Measurements from ENCODE around the gene SVOP. TPM values are rescaled to one million over a fixed set of nuclear protein-coding genes. Genes with fewer than 3 reads are reported as not detected.
"Not testable (repeated sequence)": the region's sequence is repeated elsewhere in the genome, so short reads cannot be mapped to it uniquely, and the experiment has no call there.

SVOP gene
- total RNA-seq, 2 experiments from 2014 or later, result not detected

DNA sequence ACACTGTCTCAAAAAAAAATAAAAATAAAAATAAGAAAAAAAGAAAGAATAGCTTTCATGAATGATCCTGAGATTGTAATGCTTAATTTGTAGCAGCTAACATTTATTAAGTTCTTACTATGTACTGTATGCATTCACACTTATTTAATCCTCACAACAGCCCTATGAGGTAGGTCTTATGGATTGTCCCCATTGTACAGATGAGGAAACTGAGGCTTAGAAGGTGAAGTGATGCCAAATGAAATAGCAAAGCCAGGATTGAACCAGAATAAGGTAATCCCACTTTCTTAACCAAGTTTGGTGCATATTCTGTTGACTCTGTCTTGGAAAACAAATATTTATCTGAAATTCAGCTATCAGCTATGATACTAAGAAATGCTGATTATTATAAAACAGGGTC lies 33.7 kb upstream of the SVOP start:
- intact Hi-C loops (cut with micrococcal nuclease; ENCODE audit: unreplicated experiment), result no loop called here
- Histone ChIP-seq H3K4me1 (ENCODE audit: insufficient read depth, low read length, poor library complexity, severe bottlenecking) (peaks cover 54% of the 10 kb centered on the region), H3K36me3 (ENCODE audit: insufficient read depth, low read length) (peaks cover 38% of the 10 kb centered on the region), H3K9me2 (ENCODE audit: insufficient read depth, low read length) (no peaks in the 10 kb centered on the region), H3K27ac (ENCODE audit: low read depth, low read length, poor library complexity, severe bottlenecking) (peak overlapping the region; percentile 85), H3K9me3 (ENCODE audit: low read length) (no peaks in the 10 kb centered on the region), H4K20me1 (ENCODE audit: insufficient read depth, low read length) (no peaks in the 10 kb centered on the region), H2AFZ (ENCODE audit: low read length) (no peak overlapping the region), H3K4me3 (ENCODE audit: low read depth, low read length, poor library complexity, severe bottlenecking) (peak overlapping the region; percentile 81), H3K79me2 (ENCODE audit: insufficient read depth, low read depth, low read length) (peaks cover 44% of the 10 kb centered on the region), H3K4me2 (ENCODE audit: low read length) (peak overlapping the region; percentile 99)
- ChIA-PET CTCF (ENCODE audit: unreplicated experiment) (no interaction called here), POLR2A (interaction anchor here (0.6 to 1.8 kb wide), 10 partner anchors 9 to 1147 kb away, joined by 3 to 13 read pairs (median 4); partner anchors contain the start of gene ALKBH2)
- DNase-seq (ENCODE audit: low spot score), result no peak
- BruUV-seq (replicated peaks), result no TSS peak
- TF ChIP-seq EZH2phosphoT487 (IDR thresholded peaks at IDR 0.05; ENCODE audit: borderline replicate concordance, low read depth, low read length), result no peak
- TF ChIP-seq, protein P1, sequence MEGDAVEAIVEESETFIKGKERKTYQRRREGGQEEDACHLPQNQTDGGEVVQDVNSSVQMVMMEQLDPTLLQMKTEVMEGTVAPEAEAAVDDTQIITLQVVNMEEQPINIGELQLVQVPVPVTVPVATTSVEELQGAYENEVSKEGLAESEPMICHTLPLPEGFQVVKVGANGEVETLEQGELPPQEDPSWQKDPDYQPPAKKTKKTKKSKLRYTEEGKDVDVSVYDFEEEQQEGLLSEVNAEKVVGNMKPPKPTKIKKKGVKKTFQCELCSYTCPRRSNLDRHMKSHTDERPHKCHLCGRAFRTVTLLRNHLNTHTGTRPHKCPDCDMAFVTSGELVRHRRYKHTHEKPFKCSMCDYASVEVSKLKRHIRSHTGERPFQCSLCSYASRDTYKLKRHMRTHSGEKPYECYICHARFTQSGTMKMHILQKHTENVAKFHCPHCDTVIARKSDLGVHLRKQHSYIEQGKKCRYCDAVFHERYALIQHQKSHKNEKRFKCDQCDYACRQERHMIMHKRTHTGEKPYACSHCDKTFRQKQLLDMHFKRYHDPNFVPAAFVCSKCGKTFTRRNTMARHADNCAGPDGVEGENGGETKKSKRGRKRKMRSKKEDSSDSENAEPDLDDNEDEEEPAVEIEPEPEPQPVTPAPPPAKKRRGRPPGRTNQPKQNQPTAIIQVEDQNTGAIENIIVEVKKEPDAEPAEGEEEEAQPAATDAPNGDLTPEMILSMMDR (conservative IDR thresholded peaks at IDR 0.05; ENCODE audit: low read length), result no peak

GRCh38 chr12:109054124-109054513 lies 33.3 kb upstream of the SVOP start:
- POLR2A ChIA-PET, result interaction anchor here (0.6 to 1.8 kb wide), 10 partner anchors 9 to 1147 kb away, joined by 3 to 13 read pairs (median 4); partner anchors contain the start of gene ALKBH2
- peak overlapping the region; percentile 99 for H3K4me2 ChIP-seq (ENCODE audit: low read length)
- H3K4me1 ChIP-seq (ENCODE audit: insufficient read depth, low read length, poor library complexity, severe bottlenecking), result peaks cover 51% of the 10 kb centered on the region
- DNase-seq (ENCODE audit: low spot score); CTCF ChIA-PET (ENCODE audit: unreplicated experiment); H4K20me1 ChIP-seq (ENCODE audit: insufficient read depth, low read length); H3K9me3 ChIP-seq (ENCODE audit: low read length); intact Hi-C loops (cut with micrococcal nuclease; ENCODE audit: unreplicated experiment); BruUV-seq (replicated peaks); H3K9me2 ChIP-seq (ENCODE audit: insufficient read depth, low read length): not testable (repeated sequence)
- peaks cover 44% of the 10 kb centered on the region for H3K79me2 ChIP-seq (ENCODE audit: insufficient read depth, low read depth, low read length)
- H2AFZ ChIP-seq (ENCODE audit: low read length), result peak overlapping the region; percentile 45; the same call in 1 of the 2 replicates
- H3K27ac ChIP-seq (ENCODE audit: low read depth, low read length, poor library complexity, severe bottlenecking), result peak overlapping the region; percentile 85
- peaks cover 37% of the 10 kb centered on the region for H3K36me3 ChIP-seq (ENCODE audit: insufficient read depth, low read length)
- peak overlapping the region; percentile 81 for H3K4me3 ChIP-seq (ENCODE audit: low read depth, low read length, poor library complexity, severe bottlenecking)

DNA sequence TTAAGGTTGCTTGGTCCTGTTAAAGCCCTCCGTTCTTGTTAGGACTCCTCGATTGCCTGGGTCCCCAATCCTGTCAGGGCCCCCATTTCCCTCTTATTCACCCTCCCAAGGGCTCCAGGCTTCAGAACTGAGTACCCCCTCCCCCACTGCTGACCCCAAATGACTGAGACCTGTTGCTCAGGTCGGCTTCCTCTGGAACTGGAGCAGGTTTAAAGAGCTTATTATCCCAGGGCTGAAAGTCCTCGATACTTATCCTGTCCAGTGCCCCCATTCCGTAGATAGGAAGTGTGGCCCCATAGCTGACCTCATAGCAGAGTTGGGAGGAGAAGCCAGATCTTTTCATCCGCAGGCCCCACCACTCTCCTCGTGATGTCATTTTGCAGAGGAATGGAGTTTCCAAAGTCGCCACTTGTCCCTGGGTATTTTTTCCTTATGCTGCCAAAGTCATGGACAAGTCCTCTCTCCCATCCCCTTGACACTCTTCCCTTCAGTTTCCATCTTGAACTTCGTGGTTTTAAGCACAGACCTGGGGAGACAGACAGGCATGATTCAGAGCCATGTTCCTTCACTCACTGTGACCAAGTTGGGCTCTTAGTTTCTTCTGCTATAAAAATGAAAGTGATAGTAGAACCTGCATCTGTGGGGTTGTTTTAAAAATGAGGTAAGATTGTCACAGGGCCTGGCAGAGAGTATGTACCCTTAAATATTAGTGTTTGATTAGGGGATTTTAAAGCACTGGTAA lies 32.7 kb upstream of the SVOP start:
- Histone ChIP-seq H4K20me1 (ENCODE audit: insufficient read depth, low read length) (no peaks in the 10 kb centered on the region), H3K79me2 (ENCODE audit: insufficient read depth, low read depth, low read length) (peaks cover 44% of the 10 kb centered on the region), H3K9me3 (ENCODE audit: low read length) (no peaks in the 10 kb centered on the region), H3K9me2 (ENCODE audit: insufficient read depth, low read length) (no peaks in the 10 kb centered on the region), H3K4me1 (ENCODE audit: insufficient read depth, low read length, poor library complexity, severe bottlenecking) (peaks cover 46% of the 10 kb centered on the region), H2AFZ (ENCODE audit: low read length) (peak overlapping the region; percentile 45; the same call in 1 of the 2 replicates), H3K27ac (ENCODE audit: low read depth, low read length, poor library complexity, severe bottlenecking) (peak overlapping the region; percentile 85), H3K36me3 (ENCODE audit: insufficient read depth, low read length) (peaks cover 31% of the 10 kb centered on the region), H3K4me3 (ENCODE audit: low read depth, low read length, poor library complexity, severe bottlenecking) (peak overlapping the region; percentile 81), H3K4me2 (ENCODE audit: low read length) (peak overlapping the region; percentile 99)
- intact Hi-C loops (cut with micrococcal nuclease; ENCODE audit: unreplicated experiment), result loop anchor here (1.0 kb wide), 1 partner anchor 9 kb away; no protein-coding TSS in a partner anchor
- CTCF ChIA-PET (ENCODE audit: unreplicated experiment), result no interaction called here
- no peak for TF ChIP-seq EZH2phosphoT487 (IDR thresholded peaks at IDR 0.05; ENCODE audit: borderline replicate concordance, low read depth, low read length)
- TF ChIP-seq, protein P1 (conservative IDR thresholded peaks at IDR 0.05; ENCODE audit: low read length), result no peak
- TSS peak; percentile 79 for BruUV-seq (replicated peaks)
- peak; percentile 58 for DNase-seq (ENCODE audit: low spot score)
- POLR2A ChIA-PET, result interaction anchor here (0.8 to 1.8 kb wide), 7 partner anchors 8 to 195 kb away, joined by 3 to 13 read pairs (median 4); partner anchors contain the start of gene ALKBH2

All from OCI-LY7 (cell line).